Esophagus (tissue), 2 donors: ENCODE data around the gene DEFB110. TPM values are rescaled to one million over a fixed set of nuclear protein-coding genes. Genes with fewer than 3 reads are reported as not detected.

Experiments
- H3K27ac ChIP-seq, 2 donors: one replicate each; pipeline ENCODE4 v1.5.1; 2013; ENCODE audit warnings: low read depth in 2 of 2, mild to moderate bottlenecking in 2 of 2, inconsistent platforms in 1 of 2, low read length in 1 of 2, moderate library complexity in 1 of 2
- H3K27me3 ChIP-seq, 2 donors: one replicate each; pipeline ENCODE4 v1.6.1; 2013; ENCODE audit warnings: low read length in 2 of 2, control low read depth in 1 of 2, mild to moderate bottlenecking in 1 of 2; ENCODE audit not compliant: insufficient read depth in 2 of 2, control insufficient read depth in 1 of 2
- H3K36me3 ChIP-seq, 2 donors: one replicate each; pipeline ENCODE4 v1.6.1; 2013; ENCODE audit warnings: low read length in 1 of 2; ENCODE audit not compliant: control insufficient read depth in 2 of 2, insufficient read depth in 2 of 2
- H3K4me1 ChIP-seq, 2 donors: one replicate each; pipeline ENCODE4 v1.6.1; 2013; ENCODE audit warnings: low read length in 1 of 2; ENCODE audit not compliant: control insufficient read depth in 2 of 2, insufficient read depth in 2 of 2
- H3K4me3 ChIP-seq, 2 donors: one replicate each; pipeline ENCODE4 v1.5.1; 2013; ENCODE audit warnings: low read length in 2 of 2, mild to moderate bottlenecking in 2 of 2, low read depth in 1 of 2, moderate library complexity in 1 of 2
- H3K9me3 ChIP-seq, 2 donors: one replicate each; pipeline ENCODE4 v1.6.1; 2013; ENCODE audit warnings: mild to moderate bottlenecking in 2 of 2, low read depth in 1 of 2, low read length in 1 of 2, moderate library complexity in 1 of 2; ENCODE audit not compliant: control insufficient read depth in 2 of 2, insufficient read depth in 1 of 2
- WGBS, 2 donors: extraction: QIAGEN DNeasy Blood & Tissue Kit; methylation state at CpG; one replicate each; pipeline ENCODE4 v1.1.7; 2013; 5-methylcytosine and 5-hydroxymethylcytosine counted together
- polyA plus RNA-seq, 2 donors: library from polyadenylated mRNA; stranded (reverse); fragments of 200-250 nt; gene quantifications; one replicate each; pipeline ENCODE4 v1.2.3, GENCODE V29; 2013
- donor health status: healthy with polysubstance abuse.
- donor health status: Bipolar disorder and iron deficiency.

Gene DEFB110
- polyA plus RNA-seq, 2 donors = not detected

GRCh38 chr6:50003139-50003538, 18.7 kb downstream of the DEFB110 start:
- no peak overlapping the region for H3K4me3 ChIP-seq
- H3K9me3 ChIP-seq = no peaks in the 10 kb centered on the region
- H3K27me3 ChIP-seq = no peaks in the 10 kb centered on the region
- WGBS, 2 donors = 42 to 48% methylated on average over 3 of the region's 3 CpGs
- no peaks in the 10 kb centered on the region for H3K4me1 ChIP-seq
- no peaks in the 10 kb centered on the region for H3K36me3 ChIP-seq
- no peak overlapping the region for H3K27ac ChIP-seq

- no peak overlapping the region for H3K27ac ChIP-seq
- H3K36me3 ChIP-seq = no peaks in the 10 kb centered on the region
- no peaks in the 10 kb centered on the region for H3K9me3 ChIP-seq
- no peak overlapping the region for H3K4me3 ChIP-seq
- H3K4me1 ChIP-seq = no peaks in the 10 kb centered on the region
- H3K27me3 ChIP-seq = no peaks in the 10 kb centered on the region
Measured at GRCh38 chr6:49995278-49995677, 26.5 kb downstream of the DEFB110 start.

GRCh38 chr6:49988900-49989299, 32.9 kb downstream of the DEFB110 start:
- Histone ChIP-seq H3K4me1 (no peaks in the 10 kb centered on the region), H3K9me3 (peaks cover 0 to 3% of the 10 kb centered on the region in 2 donors)
- WGBS, 2 donors = 60 to 70% methylated on average over 2 of the region's 2 CpGs

GRCh38 chr6:49987749-49988148, 34.0 kb downstream of the DEFB110 start:
- H3K9me3 ChIP-seq = peaks cover 0 to 3% of the 10 kb centered on the region in 2 donors
- H3K36me3 ChIP-seq = no peaks in the 10 kb centered on the region
- no peaks in the 10 kb centered on the region for H3K4me1 ChIP-seq
- H3K27me3 ChIP-seq = no peaks in the 10 kb centered on the region
- H3K27ac ChIP-seq = no peak overlapping the region
- H3K4me3 ChIP-seq = no peak overlapping the region
- 87 to 96% methylated on average over 2 of the region's 2 CpGs for WGBS, 2 donors

More at GRCh38 chr6:49988900-49989299, 32.9 kb downstream of the DEFB110 start:
- no peaks in the 10 kb centered on the region for H3K36me3 ChIP-seq
- H3K4me3 ChIP-seq = no peak overlapping the region
- no peak overlapping the region for H3K27ac ChIP-seq
- H3K27me3 ChIP-seq = no peaks in the 10 kb centered on the region

- H3K27ac ChIP-seq = no peak overlapping the region
- 35 to 41% methylated on average over 1 of the region's 1 CpG for WGBS, 2 donors
- peaks cover 0 to 3% of the 10 kb centered on the region in 2 donors for H3K9me3 ChIP-seq
- H3K4me1 ChIP-seq = no peaks in the 10 kb centered on the region
- no peaks in the 10 kb centered on the region for H3K36me3 ChIP-seq
- H3K27me3 ChIP-seq = no peaks in the 10 kb centered on the region
- H3K4me3 ChIP-seq = no peak overlapping the region
Measured at GRCh38 chr6:49986551-49986950, 35.2 kb downstream of the DEFB110 start.

- H3K9me3 ChIP-seq = no peaks in the 10 kb centered on the region
- H3K4me3 ChIP-seq = no peak overlapping the region
- no peaks in the 10 kb centered on the region for H3K4me1 ChIP-seq
- 86 to 89% methylated on average over 2 of the region's 2 CpGs for WGBS, 2 donors
- no peak overlapping the region for H3K27ac ChIP-seq
- no peaks in the 10 kb centered on the region for H3K27me3 ChIP-seq
- no peaks in the 10 kb centered on the region for H3K36me3 ChIP-seq
Measured at GRCh38 chr6:49982046-49982445, 39.7 kb downstream of the DEFB110 start.

- WGBS, 2 donors = 73 to 87% methylated on average over 1 of the region's 1 CpG
- Histone ChIP-seq H3K36me3 (no peaks in the 10 kb centered on the region), H3K4me1 (no peaks in the 10 kb centered on the region), H3K27me3 (no peaks in the 10 kb centered on the region), H3K9me3 (no peaks in the 10 kb centered on the region), H3K27ac (no peak overlapping the region), H3K4me3 (no peak overlapping the region)
Measured at GRCh38 chr6:49980898-49981297, 40.9 kb downstream of the DEFB110 start.

- H3K4me1 ChIP-seq = no peaks in the 10 kb centered on the region
- no peaks in the 10 kb centered on the region for H3K9me3 ChIP-seq
- no peak overlapping the region for H3K4me3 ChIP-seq
- no peaks in the 10 kb centered on the region for H3K36me3 ChIP-seq
- no peaks in the 10 kb centered on the region for H3K27me3 ChIP-seq
- H3K27ac ChIP-seq = no peak overlapping the region
- WGBS, 2 donors = 76 to 83% methylated on average over 4 of the region's 4 CpGs
Measured at GRCh38 chr6:49979584-49979983, 42.2 kb downstream of the DEFB110 start.

GRCh38 chr6:49978332-49979226, 43.2 kb downstream of the DEFB110 start:
- Histone ChIP-seq H3K9me3 (no peaks in the 10 kb centered on the region), H3K4me3 (no peak overlapping the region), H3K4me1 (no peaks in the 10 kb centered on the region), H3K27ac (no peak overlapping the region), H3K27me3 (no peaks in the 10 kb centered on the region), H3K36me3 (no peaks in the 10 kb centered on the region)
- 37 to 38% methylated on average over 3 of the region's 3 CpGs for WGBS, 2 donors

GRCh38 chr6:49969605-49970004, 52.2 kb downstream of the DEFB110 start, which contains the start of gene DEFB113:
TSS of gene DEFB113 (minus strand) at chr6:49969625. CDS start at chr6:49969625, 0 bp downstream.
- Histone ChIP-seq H3K27ac (no peak within 1 kb of the TSS), H3K36me3 (no peaks in the 10 kb centered on the region), H3K27me3 (no peaks in the 10 kb centered on the region), H3K4me3 (no peak within 1 kb of the TSS), H3K9me3 (no peaks in the 10 kb centered on the region), H3K4me1 (no peaks in the 10 kb centered on the region)
- WGBS, 2 donors = 48 to 53% methylated on average over 2 of the region's 2 CpGs
